SK-N-SH (cell line): Measurements from ENCODE around the gene ARHGEF37.

ENCODE experiments used
- EZH2phosphoT487 ChIP-seq: fragments of 200-600 bp; sonication (generic); IDR thresholded peaks from 2 replicates; pipeline ENCODE4 v1.6.1; 2017; ENCODE audit warnings: low read depth, mixed run types, mild to moderate bottlenecking, antibody characterized with exemption, moderate library complexity, borderline replicate concordance
- FOXM1 ChIP-seq: IDR thresholded peaks from 2 replicates; pipeline ENCODE4 v1.4.0; 2012; ENCODE audit warnings: low read depth, mild to moderate bottlenecking
- GABPA ChIP-seq: IDR thresholded peaks from 2 replicates; pipeline ENCODE4 v1.4.0; 2012; ENCODE audit warnings: low read depth, mild to moderate bottlenecking
- MXI1 ChIP-seq: IDR thresholded peaks from 2 replicates; pipeline ENCODE4 v1.6.1; 2012; ENCODE audit warnings: mild to moderate bottlenecking, low read depth, low read length, improper control_type of control experiment
- POLR2AphosphoS5 ChIP-seq: IDR thresholded peaks from 2 replicates; pipeline ENCODE4 v1.6.1; 2012; ENCODE audit warnings: low read depth, low read length
- RFX5 ChIP-seq: IDR thresholded peaks from 2 replicates; pipeline ENCODE4 v1.6.1; 2012; ENCODE audit warnings: mild to moderate bottlenecking, improper control_type of control experiment, low read length
- SIN3A ChIP-seq: IDR thresholded peaks from 2 replicates; pipeline ENCODE4 v1.6.1; 2012; ENCODE audit warnings: low read depth, mild to moderate bottlenecking, low read length, moderate library complexity, borderline replicate concordance
- TAF1 ChIP-seq: IDR thresholded peaks from 2 replicates; pipeline ENCODE4 v1.6.1; 2012; ENCODE audit warnings: low read depth, mild to moderate bottlenecking, low read length, moderate library complexity, borderline replicate concordance
- YY1 ChIP-seq: IDR thresholded peaks from 2 replicates; pipeline ENCODE4 v1.4.0; 2012; ENCODE audit warnings: low read depth, mild to moderate bottlenecking
- TF ChIP-seq, protein P1 (sequence below): fragments of 200-600 bp; sonication (generic); IDR thresholded peaks from 2 replicates; pipeline ENCODE4 v1.6.1; 2017; ENCODE audit warnings: antibody characterized with exemption, mild to moderate bottlenecking, moderate library complexity
- TF ChIP-seq, protein P2 (sequence below): IDR thresholded peaks from 2 replicates; pipeline ENCODE4 v1.6.1; 2012; ENCODE audit warnings: mild to moderate bottlenecking, low read depth, low read length, moderate library complexity
- TF ChIP-seq, protein P3 (sequence below): fragments of 150-350 bp; IDR thresholded peaks from 2 replicates; pipeline ENCODE4 v1.6.1; 2017; ENCODE audit warnings: antibody characterized with exemption, low read length, low read depth, borderline replicate concordance

DNA sequence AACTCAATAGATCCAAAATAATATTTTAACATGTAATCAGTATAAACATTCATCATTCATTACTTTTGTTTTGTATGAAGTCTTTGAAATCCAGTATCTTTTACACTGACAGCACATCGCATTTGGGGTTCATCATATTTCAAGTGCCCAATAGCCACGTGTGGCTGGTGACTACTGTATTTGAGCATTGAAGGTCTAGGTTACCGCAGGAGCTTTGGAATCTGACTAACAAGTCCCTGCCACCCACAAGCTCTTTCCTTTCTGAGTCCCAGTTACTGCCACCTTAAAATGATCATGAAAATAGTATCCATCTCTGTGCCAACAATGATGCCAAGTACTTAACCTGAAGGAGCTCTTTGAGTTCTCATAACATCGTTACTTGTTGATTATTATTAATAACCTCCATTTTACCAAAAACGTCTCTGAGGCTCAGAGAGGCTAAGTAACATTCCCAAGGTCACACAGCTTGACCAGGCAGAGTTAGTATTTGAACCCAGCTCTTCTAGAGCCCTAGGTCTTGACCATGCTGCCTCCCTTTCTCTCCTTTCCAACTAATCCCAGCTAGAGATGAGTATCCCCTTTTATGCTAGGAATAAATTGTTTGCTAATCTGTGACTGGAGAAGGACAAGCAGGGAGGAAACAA is 24.2 kb downstream of the ARHGEF37 start:
- TF ChIP-seq, protein P1, sequence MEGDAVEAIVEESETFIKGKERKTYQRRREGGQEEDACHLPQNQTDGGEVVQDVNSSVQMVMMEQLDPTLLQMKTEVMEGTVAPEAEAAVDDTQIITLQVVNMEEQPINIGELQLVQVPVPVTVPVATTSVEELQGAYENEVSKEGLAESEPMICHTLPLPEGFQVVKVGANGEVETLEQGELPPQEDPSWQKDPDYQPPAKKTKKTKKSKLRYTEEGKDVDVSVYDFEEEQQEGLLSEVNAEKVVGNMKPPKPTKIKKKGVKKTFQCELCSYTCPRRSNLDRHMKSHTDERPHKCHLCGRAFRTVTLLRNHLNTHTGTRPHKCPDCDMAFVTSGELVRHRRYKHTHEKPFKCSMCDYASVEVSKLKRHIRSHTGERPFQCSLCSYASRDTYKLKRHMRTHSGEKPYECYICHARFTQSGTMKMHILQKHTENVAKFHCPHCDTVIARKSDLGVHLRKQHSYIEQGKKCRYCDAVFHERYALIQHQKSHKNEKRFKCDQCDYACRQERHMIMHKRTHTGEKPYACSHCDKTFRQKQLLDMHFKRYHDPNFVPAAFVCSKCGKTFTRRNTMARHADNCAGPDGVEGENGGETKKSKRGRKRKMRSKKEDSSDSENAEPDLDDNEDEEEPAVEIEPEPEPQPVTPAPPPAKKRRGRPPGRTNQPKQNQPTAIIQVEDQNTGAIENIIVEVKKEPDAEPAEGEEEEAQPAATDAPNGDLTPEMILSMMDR, result no peak
- TF ChIP-seq EZH2phosphoT487 (no peak), SIN3A (no peak), MXI1 (no peak), TAF1 (no peak), GABPA (no peak), POLR2AphosphoS5 (no peak), FOXM1 (no peak), RFX5 (no peak), YY1 (no peak)
- TF ChIP-seq, protein P2, sequence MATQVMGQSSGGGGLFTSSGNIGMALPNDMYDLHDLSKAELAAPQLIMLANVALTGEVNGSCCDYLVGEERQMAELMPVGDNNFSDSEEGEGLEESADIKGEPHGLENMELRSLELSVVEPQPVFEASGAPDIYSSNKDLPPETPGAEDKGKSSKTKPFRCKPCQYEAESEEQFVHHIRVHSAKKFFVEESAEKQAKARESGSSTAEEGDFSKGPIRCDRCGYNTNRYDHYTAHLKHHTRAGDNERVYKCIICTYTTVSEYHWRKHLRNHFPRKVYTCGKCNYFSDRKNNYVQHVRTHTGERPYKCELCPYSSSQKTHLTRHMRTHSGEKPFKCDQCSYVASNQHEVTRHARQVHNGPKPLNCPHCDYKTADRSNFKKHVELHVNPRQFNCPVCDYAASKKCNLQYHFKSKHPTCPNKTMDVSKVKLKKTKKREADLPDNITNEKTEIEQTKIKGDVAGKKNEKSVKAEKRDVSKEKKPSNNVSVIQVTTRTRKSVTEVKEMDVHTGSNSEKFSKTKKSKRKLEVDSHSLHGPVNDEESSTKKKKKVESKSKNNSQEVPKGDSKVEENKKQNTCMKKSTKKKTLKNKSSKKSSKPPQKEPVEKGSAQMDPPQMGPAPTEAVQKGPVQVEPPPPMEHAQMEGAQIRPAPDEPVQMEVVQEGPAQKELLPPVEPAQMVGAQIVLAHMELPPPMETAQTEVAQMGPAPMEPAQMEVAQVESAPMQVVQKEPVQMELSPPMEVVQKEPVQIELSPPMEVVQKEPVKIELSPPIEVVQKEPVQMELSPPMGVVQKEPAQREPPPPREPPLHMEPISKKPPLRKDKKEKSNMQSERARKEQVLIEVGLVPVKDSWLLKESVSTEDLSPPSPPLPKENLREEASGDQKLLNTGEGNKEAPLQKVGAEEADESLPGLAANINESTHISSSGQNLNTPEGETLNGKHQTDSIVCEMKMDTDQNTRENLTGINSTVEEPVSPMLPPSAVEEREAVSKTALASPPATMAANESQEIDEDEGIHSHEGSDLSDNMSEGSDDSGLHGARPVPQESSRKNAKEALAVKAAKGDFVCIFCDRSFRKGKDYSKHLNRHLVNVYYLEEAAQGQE, result no peak
- TF ChIP-seq, protein P3, sequence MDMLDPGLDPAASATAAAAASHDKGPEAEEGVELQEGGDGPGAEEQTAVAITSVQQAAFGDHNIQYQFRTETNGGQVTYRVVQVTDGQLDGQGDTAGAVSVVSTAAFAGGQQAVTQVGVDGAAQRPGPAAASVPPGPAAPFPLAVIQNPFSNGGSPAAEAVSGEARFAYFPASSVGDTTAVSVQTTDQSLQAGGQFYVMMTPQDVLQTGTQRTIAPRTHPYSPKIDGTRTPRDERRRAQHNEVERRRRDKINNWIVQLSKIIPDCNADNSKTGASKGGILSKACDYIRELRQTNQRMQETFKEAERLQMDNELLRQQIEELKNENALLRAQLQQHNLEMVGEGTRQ, result no peak
